A673 (cell line): ENCODE data around the gene SLC17A8. TPM values are rescaled to one million over a fixed set of nuclear protein-coding genes. Genes with fewer than 3 reads are reported as not detected.

Experiments
- BruUV-seq: library from RNA; stranded (reverse); fragments of 400-500 nt; replicated peaks from 2 replicates; lab custom pipeline; 2021; lab: Mats Ljungman, UMichigan
- CTCF ChIA-PET: fragments of 300-600 bp; sonication (Branson Sonifier 250); formaldehyde crosslinking; loops from one replicate; lab custom pipeline; 2022; ENCODE audit warnings: antibody characterized with exemption; lab: Charles Lee
- POLR2A ChIA-PET: fragments of 300-600 bp; sonication (Branson Sonifier 250); formaldehyde crosslinking; loops from one replicate; lab custom pipeline; 2022; ENCODE audit warnings: antibody characterized with exemption; ENCODE audit not compliant: low non-redundant PET; lab: Charles Lee
- DNase-seq: peaks from one replicate; pipeline ENCODE4 v3.0.0-alpha.2; 2015; ENCODE audit warnings: low spot score
- H3K27ac ChIP-seq: fragments of 200-600 bp; sonication (generic); 2 replicates; pipeline ENCODE4 v1.5.1; 2016; ENCODE audit warnings: mixed run types, low read depth, mild to moderate bottlenecking, mixed read lengths, antibody characterized with exemption, low read length; ENCODE audit not compliant: poor library complexity, severe bottlenecking
- H3K27me3 ChIP-seq: fragments of 200-600 bp; sonication (generic); replicated peaks from 2 replicates; pipeline ENCODE4 v1.6.1; 2017; ENCODE audit warnings: mixed run types, low read depth, mild to moderate bottlenecking, mixed read lengths, antibody characterized with exemption, low read length; ENCODE audit not compliant: insufficient read depth, poor library complexity
- H3K36me3 ChIP-seq: fragments of 200-600 bp; sonication (generic); 2 replicates; pipeline ENCODE4 v1.6.1; 2016; ENCODE audit warnings: mixed run types, mild to moderate bottlenecking, mixed read lengths, antibody characterized with exemption, low read length; ENCODE audit not compliant: insufficient read depth, poor library complexity, severe bottlenecking
- H3K4me1 ChIP-seq: fragments of 200-600 bp; sonication (generic); 2 replicates; pipeline ENCODE4 v1.6.1; 2017; ENCODE audit warnings: mixed run types, mild to moderate bottlenecking, mixed read lengths, antibody characterized with exemption, low read length; ENCODE audit not compliant: insufficient read depth, poor library complexity, severe bottlenecking
- H3K4me3 ChIP-seq: fragments of 200-600 bp; sonication (generic); 2 replicates; pipeline ENCODE4 v1.5.1; 2016; ENCODE audit warnings: low read depth, mixed run types, mild to moderate bottlenecking, mixed read lengths, low read length; ENCODE audit not compliant: poor library complexity, severe bottlenecking
- H3K9me3 ChIP-seq: fragments of 200-600 bp; sonication (generic); 2 replicates; pipeline ENCODE4 v1.6.1; 2016; ENCODE audit warnings: mixed run types, low read depth, mild to moderate bottlenecking, mixed read lengths, antibody characterized with exemption, low read length; ENCODE audit not compliant: poor library complexity, severe bottlenecking
- EZH2 ChIP-seq: fragments of 200-600 bp; sonication (generic); IDR thresholded peaks from 2 replicates; pipeline ENCODE4 v1.6.1; 2017; ENCODE audit warnings: borderline replicate concordance, low read depth, mild to moderate bottlenecking, mixed read lengths, antibody characterized with exemption, low read length; ENCODE audit not compliant: poor library complexity, severe bottlenecking
- intact Hi-C: fragments of 100-400 bp; cut with micrococcal nuclease; formaldehyde crosslinking; loops from one replicate; pipeline ENCODE4 v1.10.0; 2022; ENCODE audit not compliant: unreplicated experiment
- total RNA-seq: library from RNA; stranded (reverse); gene quantifications from 2 replicates; pipeline ENCODE4 v1.2.3, GENCODE V29; 2021
- TF ChIP-seq, protein P1 (sequence below): fragments of 300-800, 200-600 bp; sonication (generic); conservative IDR thresholded peaks from 2 replicates; pipeline ENCODE4 v1.5.1; 2017; ENCODE audit warnings: low read depth, mild to moderate bottlenecking, antibody characterized with exemption, low read length, moderate library complexity, mixed read lengths

Gene SLC17A8
- total RNA-seq, 1 experiment from 2014 or later, result not detected

- BruUV-seq, result no TSS peak
- H3K4me3 ChIP-seq, result no peak overlapping the region
- H3K27ac ChIP-seq, result no peak overlapping the region
- ChIA-PET POLR2A (no interaction called here), CTCF (no interaction called here)
- DNase-seq, result no peak
- TF ChIP-seq, protein P1, sequence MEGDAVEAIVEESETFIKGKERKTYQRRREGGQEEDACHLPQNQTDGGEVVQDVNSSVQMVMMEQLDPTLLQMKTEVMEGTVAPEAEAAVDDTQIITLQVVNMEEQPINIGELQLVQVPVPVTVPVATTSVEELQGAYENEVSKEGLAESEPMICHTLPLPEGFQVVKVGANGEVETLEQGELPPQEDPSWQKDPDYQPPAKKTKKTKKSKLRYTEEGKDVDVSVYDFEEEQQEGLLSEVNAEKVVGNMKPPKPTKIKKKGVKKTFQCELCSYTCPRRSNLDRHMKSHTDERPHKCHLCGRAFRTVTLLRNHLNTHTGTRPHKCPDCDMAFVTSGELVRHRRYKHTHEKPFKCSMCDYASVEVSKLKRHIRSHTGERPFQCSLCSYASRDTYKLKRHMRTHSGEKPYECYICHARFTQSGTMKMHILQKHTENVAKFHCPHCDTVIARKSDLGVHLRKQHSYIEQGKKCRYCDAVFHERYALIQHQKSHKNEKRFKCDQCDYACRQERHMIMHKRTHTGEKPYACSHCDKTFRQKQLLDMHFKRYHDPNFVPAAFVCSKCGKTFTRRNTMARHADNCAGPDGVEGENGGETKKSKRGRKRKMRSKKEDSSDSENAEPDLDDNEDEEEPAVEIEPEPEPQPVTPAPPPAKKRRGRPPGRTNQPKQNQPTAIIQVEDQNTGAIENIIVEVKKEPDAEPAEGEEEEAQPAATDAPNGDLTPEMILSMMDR, result no peak
- no peak for TF ChIP-seq EZH2
- intact Hi-C loops, result no loop called here
- H3K27me3 ChIP-seq, result no peaks in the 10 kb centered on the region
- no peaks in the 10 kb centered on the region for H3K36me3 ChIP-seq
- no peaks in the 10 kb centered on the region for H3K4me1 ChIP-seq
- no peaks in the 10 kb centered on the region for H3K9me3 ChIP-seq
Measured at GRCh38 chr12:100434177-100434576, 77.3 kb downstream of the SLC17A8 start.

- CTCF ChIA-PET, result no interaction called here
- TF ChIP-seq, protein P1, result no peak
- TF ChIP-seq EZH2, result no peak
- peak; percentile 10 for DNase-seq
- Histone ChIP-seq H3K27me3 (no peaks in the 10 kb centered on the region), H3K36me3 (no peaks in the 10 kb centered on the region), H3K27ac (no peak overlapping the region), H3K9me3 (no peaks in the 10 kb centered on the region), H3K4me1 (no peaks in the 10 kb centered on the region), H3K4me3 (no peak overlapping the region)
- POLR2A ChIA-PET, result no interaction called here
- BruUV-seq, result no TSS peak
- intact Hi-C loops, result no loop called here
Measured at GRCh38 chr12:100435957-100436356, 79.1 kb downstream of the SLC17A8 start.

- no peak for DNase-seq
- TF ChIP-seq, protein P1, result no peak
- TF ChIP-seq EZH2, result no peak
- no peak overlapping the region for H3K4me3 ChIP-seq
- intact Hi-C loops, result no loop called here
- BruUV-seq, result no TSS peak
- no peaks in the 10 kb centered on the region for H3K9me3 ChIP-seq
- ChIA-PET POLR2A (no interaction called here), CTCF (no interaction called here)
- no peaks in the 10 kb centered on the region for H3K36me3 ChIP-seq
- H3K27me3 ChIP-seq, result no peaks in the 10 kb centered on the region
- H3K27ac ChIP-seq, result no peak overlapping the region
- no peaks in the 10 kb centered on the region for H3K4me1 ChIP-seq
Measured at GRCh38 chr12:100437038-100437841, 80.4 kb downstream of the SLC17A8 start.
